M059J (cell line): ENCODE measurements around the gene DDTL. TPM values are rescaled to one million over a fixed set of nuclear protein-coding genes. Genes with fewer than 3 reads are reported as not detected.
A peak's percentile ranks its signal among the peaks of the same experiment; 100 is the strongest.

Source experiments
- DNase-seq: peaks from one replicate; pipeline ENCODE4 v3.0.0-alpha.2; 2012; ENCODE audit warnings: low read depth
- total RNA-seq: library from RNA; depleted of rRNA; stranded (reverse); fragments of >200 nt; shearing (Covaris generic); gene quantifications from 2 replicates; pipeline ENCODE4 v1.2.3, GENCODE V29; 2014; rRNA removed

DDTL gene
- total RNA-seq, 1 experiment from 2014 or later = 4.1 TPM

GRCh38 chr22:24006207-24006913, 39.7 kb downstream of the DDTL start:
- no peak for DNase-seq

GRCh38 chr22:24006914-24007214, 40.2 kb downstream of the DDTL start:
- no peak for DNase-seq

GRCh38 chr22:24007253-24008021, 40.7 kb downstream of the DDTL start:
- no peak for DNase-seq

- DNase-seq = no peak
Measured at GRCh38 chr22:24008022-24008283, 41.3 kb downstream of the DDTL start.

GRCh38 chr22:24008381-24009226, 41.9 kb downstream of the DDTL start:
- no peak for DNase-seq

GRCh38 chr22:24009227-24010017, 42.7 kb downstream of the DDTL start:
- no peak for DNase-seq

GRCh38 chr22:24010018-24010391, 43.3 kb downstream of the DDTL start:
- DNase-seq = no peak

- peak; percentile 20 for DNase-seq
Measured at GRCh38 chr22:24011735-24012068, 45.0 kb downstream of the DDTL start.

- no peak for DNase-seq
Measured at GRCh38 chr22:24016156-24016555, 49.5 kb downstream of the DDTL start.

GRCh38 chr22:24021304-24021703, 54.6 kb downstream of the DDTL start:
- DNase-seq = no peak

Other genes starting within 250 kb of the DDTL start
- 2.6 and 2.7 TPM in 2 replicates for gene ZNF70, start 215.8 kb upstream of the DDTL start, total RNA-seq
- not detected in 2 replicates for gene VPREB3, start 212.5 kb upstream of the DDTL start, total RNA-seq
- not detected in 2 replicates for gene C22orf15, start 203.9 kb upstream of the DDTL start, total RNA-seq
- 1.9 and 2.8 TPM in 2 replicates for gene CHCHD10, start 198.9 kb upstream of the DDTL start, total RNA-seq
- gene MMP11, start 194.0 kb upstream of the DDTL start, total RNA-seq = 1.9 and 4.2 TPM in 2 replicates
- 42.5 and 54.0 TPM in 2 replicates for gene SMARCB1, start 179.9 kb upstream of the DDTL start, total RNA-seq
- gene DERL3, start 127.9 kb upstream of the DDTL start, total RNA-seq = 0.44 and 0.49 TPM in 2 replicates
- gene SLC2A11, start 109.0 kb upstream of the DDTL start, total RNA-seq = 9.5 and 16.4 TPM in 2 replicates
- 313 and 368 TPM in 2 replicates for gene MIF, start 72.5 kb upstream of the DDTL start, total RNA-seq
- 6.2 and 10.1 TPM in 2 replicates for gene GSTT2B, start 5.7 kb upstream of the DDTL start, total RNA-seq
- 133 and 197 TPM in 2 replicates for gene DDT, start 7.6 kb downstream of the DDTL start, total RNA-seq
- gene GSTT2, start 13.2 kb downstream of the DDTL start, total RNA-seq = 0.99 and 1.3 TPM in 2 replicates
- gene GSTT4, start 38.6 kb downstream of the DDTL start, total RNA-seq = not detected in 2 replicates
- gene CABIN1, start 44.4 kb downstream of the DDTL start, total RNA-seq = 13.1 and 24.1 TPM in 2 replicates
- 0.15 TPM in 1 of 2 replicates, not detected in the other for gene SUSD2, start 214.6 kb downstream of the DDTL start, total RNA-seq